Tibial artery (tissue), 4 donors: ENCODE results near the gene CCSER1.

Experiments used
- DNase-seq, 2 donors: peaks; one replicate each; pipeline ENCODE4 v3.0.0-alpha.2; 2019
- H3K27ac ChIP-seq, 2 donors: fragments of 200-600 bp; sonication (generic) in 1 of 2; 1 replicate in 1 of 2; 2 replicates in 1 of 2; pipeline ENCODE4 v1.5.1; 2018 to 2019; ENCODE audit warnings: mild to moderate bottlenecking in 1 of 2
- H3K27me3 ChIP-seq, 2 donors: fragments of 200-600 bp; sonication (generic) in 1 of 2; one replicate each; pipeline versions ENCODE4 v1.5.1 to v1.6.0; 2016 to 2019
- H3K36me3 ChIP-seq, 3 donors: fragments of 200-600 bp; sonication (generic) in 2 of 3; one replicate each; pipeline ENCODE4 v1.5.1; 2016 to 2019; ENCODE audit warnings: mild to moderate bottlenecking in 2 of 3
- H3K4me1 ChIP-seq, 4 donors: fragments of 200-600 bp; sonication (generic) in 2 of 4; 1 replicate in 3 of 4; 2 replicates in 1 of 4; pipeline ENCODE4 v1.5.1; 2016 to 2019
- H3K4me3 ChIP-seq, 2 donors: fragments of 200-600 bp; sonication (generic) in 1 of 2; 1 replicate in 1 of 2; 2 replicates in 1 of 2; pipeline ENCODE4 v1.5.1; 2018 to 2019; ENCODE audit warnings: mild to moderate bottlenecking in 2 of 2
- H3K9me3 ChIP-seq, 3 donors: fragments of 200-600 bp; sonication (generic) in 1 of 3; one replicate each; pipeline ENCODE4 v1.5.1; 2016 to 2019
- intact Hi-C: fragments of 100-400 bp; cut with DNase I; formaldehyde crosslinking; loops from one replicate; pipeline ENCODE4 v1.15.0; 2023; ENCODE audit warnings: low total_unique reads
- TF ChIP-seq, protein P1 (sequence below), 2 experiments: fragments of 200-600 bp in 1 of 2; fragments of 450-650 bp in 1 of 2; IDR thresholded peaks; one replicate each; pipeline ENCODE4 v1.5.1; 2017 to 2019; ENCODE audit warnings: antibody characterized with exemption in 2 of 2, mild to moderate bottlenecking in 1 of 2, moderate library complexity in 1 of 2

CCSER1 gene

DNA sequence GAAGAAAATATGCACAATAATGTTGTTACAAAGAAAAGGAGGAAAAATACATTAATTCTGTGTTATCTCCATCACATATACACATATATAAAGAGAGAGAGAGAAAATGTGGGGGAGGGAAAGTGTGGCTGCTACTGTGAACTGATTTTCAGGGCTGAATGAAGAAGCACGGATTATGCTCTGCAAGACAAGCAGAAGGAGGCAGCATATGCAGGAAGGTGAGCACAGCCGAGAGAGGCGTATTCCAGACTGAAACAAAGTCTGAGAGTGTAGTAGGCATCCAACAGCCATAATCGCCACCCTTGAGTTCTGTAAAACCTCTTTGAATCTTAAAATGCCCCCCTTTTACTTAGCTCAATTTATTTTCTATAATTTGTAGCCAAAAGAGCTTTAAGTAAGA, 1094.8 kb downstream of the CCSER1 start:
- H3K27ac ChIP-seq = no peak overlapping the region
- TF ChIP-seq, protein P1, sequence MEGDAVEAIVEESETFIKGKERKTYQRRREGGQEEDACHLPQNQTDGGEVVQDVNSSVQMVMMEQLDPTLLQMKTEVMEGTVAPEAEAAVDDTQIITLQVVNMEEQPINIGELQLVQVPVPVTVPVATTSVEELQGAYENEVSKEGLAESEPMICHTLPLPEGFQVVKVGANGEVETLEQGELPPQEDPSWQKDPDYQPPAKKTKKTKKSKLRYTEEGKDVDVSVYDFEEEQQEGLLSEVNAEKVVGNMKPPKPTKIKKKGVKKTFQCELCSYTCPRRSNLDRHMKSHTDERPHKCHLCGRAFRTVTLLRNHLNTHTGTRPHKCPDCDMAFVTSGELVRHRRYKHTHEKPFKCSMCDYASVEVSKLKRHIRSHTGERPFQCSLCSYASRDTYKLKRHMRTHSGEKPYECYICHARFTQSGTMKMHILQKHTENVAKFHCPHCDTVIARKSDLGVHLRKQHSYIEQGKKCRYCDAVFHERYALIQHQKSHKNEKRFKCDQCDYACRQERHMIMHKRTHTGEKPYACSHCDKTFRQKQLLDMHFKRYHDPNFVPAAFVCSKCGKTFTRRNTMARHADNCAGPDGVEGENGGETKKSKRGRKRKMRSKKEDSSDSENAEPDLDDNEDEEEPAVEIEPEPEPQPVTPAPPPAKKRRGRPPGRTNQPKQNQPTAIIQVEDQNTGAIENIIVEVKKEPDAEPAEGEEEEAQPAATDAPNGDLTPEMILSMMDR (IDR thresholded peaks at IDR 0.05) = no peak
- H3K4me3 ChIP-seq = no peak overlapping the region
- no peak for DNase-seq
- H3K4me1 ChIP-seq = no peaks in the 10 kb centered on the region
- H3K36me3 ChIP-seq = no peaks in the 10 kb centered on the region
- no peaks in the 10 kb centered on the region for H3K9me3 ChIP-seq
- no peaks in the 10 kb centered on the region for H3K27me3 ChIP-seq
- intact Hi-C loops = no loop called here

DNA sequence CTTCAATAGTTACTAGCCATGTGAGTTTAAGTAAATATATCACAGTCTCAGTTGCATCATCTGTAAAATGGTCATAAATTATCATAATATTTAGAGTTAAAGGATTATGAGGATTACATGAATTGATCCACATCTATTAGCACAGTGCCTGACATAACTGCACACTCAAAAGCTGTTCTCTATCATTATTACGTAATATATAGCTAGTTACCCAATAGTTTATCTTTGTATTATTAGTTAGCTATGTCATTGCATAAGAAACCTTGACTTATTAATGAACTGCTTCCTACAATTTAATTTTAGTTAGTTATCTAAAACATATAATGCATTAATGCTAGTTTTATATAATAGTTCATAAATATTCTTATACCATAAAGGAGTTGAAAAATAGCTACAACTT, 1099.7 kb downstream of the CCSER1 start:
- H3K9me3 ChIP-seq = no peaks in the 10 kb centered on the region
- no peak overlapping the region for H3K27ac ChIP-seq
- TF ChIP-seq, protein P1 (IDR thresholded peaks at IDR 0.05) = no peak
- intact Hi-C loops = no loop called here
- H3K27me3 ChIP-seq = no peaks in the 10 kb centered on the region
- no peak overlapping the region for H3K4me3 ChIP-seq
- H3K4me1 ChIP-seq = no peaks in the 10 kb centered on the region
- H3K36me3 ChIP-seq = no peaks in the 10 kb centered on the region
- no peak for DNase-seq

DNA sequence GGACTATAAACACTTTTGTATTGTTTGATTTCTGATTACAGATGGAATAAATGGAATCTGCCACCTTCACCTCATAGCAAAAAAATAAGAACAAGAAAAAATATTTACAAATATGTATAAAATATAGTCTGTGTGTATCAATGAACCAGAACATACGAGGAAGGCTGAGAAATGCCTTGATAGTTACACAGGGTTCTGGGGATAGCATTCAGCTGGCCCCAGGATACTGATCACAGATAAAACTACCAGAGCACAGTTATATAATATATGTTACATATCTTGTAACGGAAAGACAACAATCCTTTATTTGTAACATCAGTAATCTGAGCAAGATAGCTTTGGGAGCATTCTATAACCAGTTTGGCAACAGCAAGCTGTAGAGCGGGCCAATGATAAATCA, 1101.5 kb downstream of the CCSER1 start:
- Histone ChIP-seq H3K27me3 (no peaks in the 10 kb centered on the region), H3K9me3 (no peaks in the 10 kb centered on the region), H3K4me3 (no peak overlapping the region), H3K27ac (no peak overlapping the region), H3K36me3 (no peaks in the 10 kb centered on the region), H3K4me1 (no peaks in the 10 kb centered on the region)
- TF ChIP-seq, protein P1 (IDR thresholded peaks at IDR 0.05) = no peak
- intact Hi-C loops = no loop called here
- DNase-seq = no peak

DNA sequence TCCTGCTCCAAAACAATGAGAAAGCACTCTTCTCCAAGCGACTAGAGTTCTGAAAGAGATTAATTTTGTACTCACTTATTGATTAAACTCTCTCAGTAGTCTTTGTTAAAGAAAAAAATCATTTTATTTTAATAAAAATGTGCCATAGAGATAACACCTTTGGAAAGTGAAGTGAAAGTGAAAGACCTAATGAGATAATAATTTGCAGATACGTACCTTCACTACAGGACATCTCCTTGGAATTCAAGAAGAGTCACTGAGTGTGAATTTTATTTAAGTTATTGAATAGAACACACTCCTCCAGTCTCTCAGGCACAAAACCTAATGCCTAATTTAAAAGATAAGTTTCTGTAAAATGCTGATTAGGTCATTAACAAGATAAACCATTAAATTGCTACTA, 1106.0 kb downstream of the CCSER1 start:
- no peaks in the 10 kb centered on the region for H3K36me3 ChIP-seq

DNA sequence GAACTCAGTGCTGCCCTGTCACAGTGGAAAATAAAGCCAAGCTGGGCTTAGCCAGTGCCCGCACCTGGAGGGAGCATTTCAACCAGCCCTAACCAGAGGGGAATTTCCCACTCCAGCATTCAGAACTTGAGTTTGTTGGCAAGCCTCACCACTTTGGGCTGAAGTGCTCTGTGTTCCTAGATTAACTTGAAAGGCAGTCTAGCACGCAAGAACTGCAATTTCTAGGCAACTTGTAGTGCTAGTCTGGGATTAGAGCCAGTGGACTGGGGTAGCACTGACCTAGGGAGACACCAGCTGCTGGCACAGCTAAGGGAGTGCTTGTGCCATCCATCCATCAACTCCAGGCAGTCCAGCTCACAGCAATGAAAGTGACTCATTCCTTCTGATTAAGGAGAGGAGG, 1115.9 kb downstream of the CCSER1 start:
- Histone ChIP-seq H3K4me3 (no peak overlapping the region), H3K4me1 (no peaks in the 10 kb centered on the region), H3K27me3 (no peaks in the 10 kb centered on the region), H3K36me3 (no peaks in the 10 kb centered on the region), H3K9me3 (no peaks in the 10 kb centered on the region), H3K27ac (no peak overlapping the region)
- TF ChIP-seq, protein P1 (IDR thresholded peaks at IDR 0.05) = no peak
- intact Hi-C loops = no loop called here
- DNase-seq = no peak

More for the DNA sequence above, 1106.0 kb downstream of the CCSER1 start:
- no peak for DNase-seq
- TF ChIP-seq, protein P1 (IDR thresholded peaks at IDR 0.05) = no peak
- no peak overlapping the region for H3K27ac ChIP-seq
- intact Hi-C loops = no loop called here
- H3K9me3 ChIP-seq = no peaks in the 10 kb centered on the region
- H3K4me3 ChIP-seq = no peak overlapping the region
- no peaks in the 10 kb centered on the region for H3K4me1 ChIP-seq
- no peaks in the 10 kb centered on the region for H3K27me3 ChIP-seq

DNA sequence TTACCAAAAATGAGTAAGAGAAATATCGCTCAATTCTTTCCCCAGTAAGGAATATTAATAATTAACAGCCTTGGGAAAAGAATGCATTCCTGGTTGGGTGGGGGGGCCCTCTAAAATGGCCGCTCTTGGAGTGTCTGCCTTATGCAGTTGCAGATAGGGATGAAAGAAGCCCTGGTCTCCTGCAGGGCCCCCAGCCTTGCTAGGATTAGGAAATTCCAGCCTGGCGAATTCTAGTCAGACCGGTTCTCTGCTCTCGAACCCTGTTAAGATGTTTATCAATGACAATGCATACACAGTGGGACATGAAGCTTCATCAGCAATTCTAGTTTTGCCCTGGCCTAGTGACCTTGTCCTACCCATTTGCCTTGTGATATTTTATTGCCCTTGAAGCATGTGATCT, 1128.8 kb downstream of the CCSER1 start:
- no peak overlapping the region for H3K4me3 ChIP-seq
- H3K27ac ChIP-seq = no peak overlapping the region
- H3K27me3 ChIP-seq = no peaks in the 10 kb centered on the region
- no peaks in the 10 kb centered on the region for H3K4me1 ChIP-seq
- TF ChIP-seq, protein P1 (IDR thresholded peaks at IDR 0.05) = no peak
- intact Hi-C loops = no loop called here
- H3K9me3 ChIP-seq = no peaks in the 10 kb centered on the region
- no peaks in the 10 kb centered on the region for H3K36me3 ChIP-seq
- DNase-seq = no peak
